GM18517 (cell line): ENCODE results near the gene KIF13A.
"Not testable (repeated sequence)": the region's sequence is repeated elsewhere in the genome, so short reads cannot be mapped to it uniquely, and the experiment has no call there.

ENCODE experiments used
- ATAC-seq: cut with Tn5 transposase; IDR thresholded peaks from one replicate; pipeline ENCODE4 v1.9.1; 2021; ENCODE audit warnings: mild to moderate bottlenecking, moderate library complexity; ENCODE audit not compliant: unreplicated experiment

KIF13A gene

DNA sequence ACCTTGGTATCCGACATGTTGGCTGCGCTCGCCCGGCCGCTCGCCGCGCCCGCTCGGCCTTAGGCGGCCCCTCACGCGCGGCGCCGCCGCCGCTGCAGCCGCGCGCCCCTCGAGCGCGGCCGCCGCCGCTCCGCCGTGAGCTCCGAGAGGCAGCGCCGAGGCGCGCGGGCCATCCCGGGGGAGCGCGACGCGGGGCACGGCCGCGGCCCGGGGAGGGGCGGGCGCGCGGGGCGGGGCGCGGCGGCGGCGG, at the start of gene KIF13A:
TSS of gene KIF13A (minus strand) at position 189 of the 250 bp plus-strand sequence. CDS start at position 17, 172 bp downstream.
- ATAC-seq: no peak

DNA sequence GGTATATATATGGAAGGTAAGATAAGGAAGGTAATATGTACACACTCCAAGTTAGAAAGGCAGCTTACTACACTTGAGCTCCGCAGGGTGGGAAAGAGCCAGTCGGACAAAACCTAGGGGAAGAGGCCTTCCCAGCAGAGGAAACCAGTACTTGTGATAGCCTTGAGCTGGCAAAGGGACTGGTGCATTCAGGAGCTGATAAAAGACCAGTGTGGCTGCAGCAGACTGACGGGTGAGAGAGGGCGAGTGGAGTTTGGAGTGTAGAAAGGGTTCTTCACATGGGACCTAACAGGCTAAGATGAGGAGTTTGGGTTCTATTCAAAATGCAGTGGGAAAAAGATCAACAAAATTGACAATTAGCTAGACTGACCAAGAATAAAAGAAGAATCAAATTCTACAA, 49.3 kb upstream of the KIF13A start:
- no peak for ATAC-seq

DNA sequence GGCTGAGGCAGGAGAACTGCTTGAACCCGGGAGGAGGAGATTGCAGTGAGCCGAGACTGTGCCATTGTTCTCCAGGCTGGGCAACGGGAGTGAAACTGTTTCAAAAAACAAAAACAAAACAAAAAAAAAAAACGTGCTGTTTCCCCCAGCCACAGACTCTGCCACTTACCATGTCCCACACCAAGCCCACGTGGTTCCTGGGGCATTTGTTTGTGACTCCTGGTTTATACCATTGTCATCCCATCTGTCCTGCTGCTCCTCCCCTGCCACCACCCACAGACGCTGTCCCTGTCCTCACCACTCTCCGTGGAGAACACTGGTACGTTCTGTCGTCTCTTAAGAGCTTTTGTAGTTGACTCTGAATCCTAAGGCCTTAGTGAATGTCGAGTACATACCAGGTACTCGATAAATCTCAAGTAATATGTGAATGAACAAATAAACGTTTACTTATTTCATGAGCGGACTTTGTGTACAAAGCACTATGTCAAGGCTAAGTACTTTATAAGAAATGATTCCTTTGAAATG, 48.0 kb upstream of the KIF13A start:
- no peak for ATAC-seq

GRCh38 chr6:18034798-18035202, 47.4 kb upstream of the KIF13A start:
- ATAC-seq: no peak

DNA sequence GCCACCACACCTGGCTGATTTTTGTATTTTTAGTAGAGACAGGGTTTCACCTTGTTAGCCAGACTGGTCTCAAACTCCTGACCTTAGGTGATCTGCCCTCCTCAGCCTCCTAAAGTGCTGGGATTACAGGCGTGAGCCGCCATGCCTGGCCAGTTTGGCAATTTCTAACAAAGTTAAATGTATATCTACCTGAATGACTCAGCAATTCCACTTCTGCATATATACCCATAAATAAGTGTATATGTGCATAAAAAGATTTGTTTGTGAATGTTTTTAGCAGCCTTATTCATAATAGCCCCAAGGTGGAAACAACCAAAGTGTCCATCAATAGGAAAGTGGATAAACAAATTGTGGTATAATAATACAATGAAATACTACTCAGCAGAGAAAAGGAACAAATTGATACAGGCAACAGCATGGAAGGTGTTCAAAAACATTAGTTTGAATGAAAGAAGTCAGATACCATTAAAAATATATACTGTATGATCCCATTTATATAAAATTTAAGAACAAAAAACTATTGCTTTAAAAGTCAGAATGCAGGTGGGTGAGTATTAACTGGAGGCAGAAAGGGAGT, 44.3 kb upstream of the KIF13A start:
- no peak for ATAC-seq

- ATAC-seq: no peak
Measured at GRCh38 chr6:18031189-18031588, 43.8 kb upstream of the KIF13A start.

- ATAC-seq: no peak
Measured at GRCh38 chr6:18028332-18028731, 40.9 kb upstream of the KIF13A start.

- no peak for ATAC-seq
Measured at GRCh38 chr6:18025596-18025995, 38.2 kb upstream of the KIF13A start.

DNA sequence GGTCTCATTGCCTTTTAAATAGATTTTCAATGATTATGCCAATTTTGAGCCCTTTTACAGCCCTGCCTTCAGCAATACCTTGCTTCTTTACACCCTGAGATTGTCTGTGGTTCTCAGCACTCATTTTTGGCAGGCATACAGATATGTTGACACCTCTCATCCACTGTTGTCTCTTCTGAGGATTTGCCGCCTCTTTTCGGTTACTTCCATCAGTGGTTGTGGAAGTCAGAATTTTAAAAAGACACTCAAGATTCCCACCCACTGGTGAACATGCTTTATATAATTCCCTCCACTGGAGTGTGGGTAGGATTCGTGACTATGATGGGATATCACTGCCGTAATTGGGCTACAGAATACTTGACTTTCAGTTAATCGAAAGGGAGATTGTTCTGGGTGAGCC, 37.4 kb upstream of the KIF13A start:
- no peak for ATAC-seq

DNA sequence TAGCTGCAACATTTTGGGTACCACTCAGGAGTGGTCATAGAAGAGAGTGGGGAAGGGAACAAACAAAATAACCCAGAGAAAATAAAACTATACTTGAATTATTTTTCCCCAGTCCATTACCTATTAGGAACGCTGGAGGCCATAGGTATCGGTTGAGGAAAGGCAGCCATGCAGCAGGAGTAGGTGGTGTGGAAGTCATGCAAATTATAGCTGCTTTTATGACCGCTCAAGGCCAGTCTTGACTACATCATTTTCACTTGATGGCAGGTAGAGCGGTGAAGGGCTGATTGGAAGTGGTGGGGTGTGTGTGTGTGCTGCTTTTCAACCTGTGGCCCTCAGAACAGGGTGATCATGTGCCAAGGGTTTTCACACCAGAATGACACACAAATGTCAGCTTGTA, 36.5 kb upstream of the KIF13A start:
- no peak for ATAC-seq

DNA sequence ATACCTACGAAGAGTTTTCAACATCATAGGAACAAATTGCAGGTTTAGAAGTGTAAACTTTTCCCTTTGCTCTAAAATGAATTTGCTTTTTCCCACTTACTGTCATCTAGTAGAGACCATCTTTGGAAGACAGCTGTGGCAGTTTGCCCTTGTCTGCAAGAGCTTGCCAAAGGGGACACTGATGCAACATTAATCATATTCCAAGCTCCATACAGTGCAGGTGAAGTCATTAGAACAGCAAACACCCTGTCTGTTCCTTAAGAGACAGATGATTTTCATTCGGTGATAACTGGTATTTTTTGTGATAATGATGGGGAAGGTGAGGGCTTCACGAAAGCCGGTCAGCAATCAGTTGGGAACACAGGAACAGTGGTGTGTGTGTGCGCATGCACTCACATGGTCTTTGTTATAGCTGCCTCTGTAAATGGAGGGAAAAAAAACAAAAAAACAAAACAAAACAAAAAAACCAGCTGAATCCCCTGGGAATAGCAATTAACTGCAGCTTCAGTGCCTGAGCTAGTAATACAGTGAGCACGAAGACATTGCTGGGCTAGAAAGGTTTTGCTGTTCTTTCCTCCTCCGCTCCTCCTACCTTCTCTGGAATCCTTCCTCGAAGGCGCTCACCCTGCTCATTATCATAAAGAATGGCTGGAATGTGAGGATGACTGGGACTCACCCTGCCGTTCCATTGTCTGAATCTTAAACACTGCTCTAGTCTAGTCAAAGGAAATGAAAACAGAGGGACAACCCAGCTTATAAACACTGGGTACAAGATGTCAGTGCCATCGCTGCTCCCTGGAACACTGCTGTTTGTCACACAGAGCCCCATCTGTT, 35.2 kb upstream of the KIF13A start:
- no peak for ATAC-seq

DNA sequence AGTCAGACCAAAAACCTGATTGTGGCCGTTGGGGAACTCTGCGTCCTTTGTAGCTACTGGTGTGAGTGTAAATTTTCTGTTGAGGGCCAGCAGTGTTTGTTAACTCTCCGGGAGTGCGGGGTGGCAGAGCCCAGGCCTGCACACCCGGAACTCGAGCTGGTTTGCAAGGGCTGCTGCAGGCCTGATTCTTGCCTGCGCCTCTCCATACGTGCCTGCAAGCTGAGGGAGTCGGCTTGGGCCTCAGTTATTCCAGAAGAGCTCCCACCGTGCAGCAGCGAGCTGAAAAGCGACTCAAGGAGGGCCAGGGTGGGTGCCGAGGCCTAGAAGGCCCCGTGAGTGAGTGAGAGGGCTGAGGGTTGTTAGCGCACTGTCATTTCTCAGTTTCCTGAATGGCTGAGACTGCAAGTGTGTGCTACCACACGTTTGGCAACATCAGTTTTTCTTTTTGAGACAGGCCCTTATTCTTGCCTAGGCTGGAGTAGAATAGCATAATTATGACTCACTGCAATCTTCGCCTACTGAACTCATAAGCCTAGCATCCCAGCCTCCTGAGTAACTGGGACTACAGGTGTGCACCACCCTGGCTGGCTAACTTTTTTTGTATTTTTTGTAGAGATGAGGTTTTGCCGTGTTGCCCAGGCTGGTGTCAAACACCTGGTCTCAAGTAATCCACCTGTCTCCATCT, 33.9 kb upstream of the KIF13A start:
- ATAC-seq: no peak

DNA sequence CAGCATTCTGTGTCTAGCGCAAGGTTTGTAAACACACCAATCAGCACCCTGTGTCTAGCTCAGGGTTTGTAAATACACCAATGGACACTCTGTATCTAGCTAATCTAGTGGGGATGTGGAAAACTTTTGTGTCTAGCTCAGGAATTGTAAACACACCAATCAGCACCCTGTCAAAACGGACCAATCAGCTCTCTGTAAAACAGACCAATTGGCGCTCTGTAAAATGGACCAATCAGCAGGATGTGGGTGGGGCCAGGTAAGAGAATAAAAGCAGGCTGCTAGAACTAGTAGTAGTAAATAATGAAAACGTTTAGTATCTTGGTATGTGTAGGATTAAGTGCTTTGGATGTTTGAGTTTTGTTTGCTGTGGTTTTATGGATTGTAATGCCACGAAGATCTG, 33.1 kb upstream of the KIF13A start:
- not testable (repeated sequence) for ATAC-seq

DNA sequence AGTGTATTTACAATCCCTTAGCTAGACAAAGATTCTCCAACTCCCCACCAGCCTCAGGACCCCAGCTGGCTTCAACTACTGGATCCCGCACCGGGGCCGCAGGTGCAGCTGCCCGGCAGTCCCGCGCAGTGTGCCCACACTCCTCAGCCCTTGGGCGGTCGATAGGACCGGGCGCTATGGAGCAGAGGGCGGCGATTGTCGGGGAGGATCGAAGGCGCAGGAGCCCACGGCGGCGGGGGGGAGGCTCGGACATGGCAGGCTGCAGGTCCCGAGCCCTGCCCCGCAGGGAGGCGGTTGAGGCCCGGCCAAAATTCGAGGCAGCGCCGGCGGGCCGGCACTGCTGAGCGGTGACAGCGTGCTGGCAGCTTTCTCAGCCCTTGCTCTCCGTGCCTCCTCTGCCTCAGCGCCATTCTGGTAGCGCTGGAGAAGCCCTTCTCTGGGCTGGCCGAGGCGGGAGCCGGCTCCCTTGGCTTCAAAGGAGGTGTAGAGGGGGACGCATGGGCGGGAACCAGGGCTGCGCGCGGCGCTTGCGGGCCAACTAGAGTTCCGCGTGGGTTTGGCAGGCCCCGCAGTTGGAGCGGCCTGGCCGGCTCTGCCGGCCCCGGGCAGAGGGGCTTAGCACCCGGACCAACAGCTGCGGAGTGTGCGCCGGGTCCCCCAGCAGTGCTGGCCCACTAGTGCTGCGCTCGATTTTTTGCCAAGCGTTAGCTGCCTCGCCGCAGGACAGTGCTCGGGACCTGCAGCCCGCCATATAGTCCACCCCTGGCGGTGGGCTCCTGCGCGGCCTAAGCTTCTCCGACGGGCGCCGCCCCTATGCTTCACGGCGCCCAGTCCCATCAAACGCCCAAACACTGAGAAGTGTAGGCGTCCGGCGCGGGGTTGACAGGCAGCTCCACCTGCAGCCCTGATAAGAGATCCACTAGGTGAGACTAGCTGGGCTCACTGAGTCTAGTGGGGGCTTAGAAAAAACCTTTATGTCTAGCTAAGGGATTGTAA, 32.4 kb upstream of the KIF13A start:
- ATAC-seq: no peak

DNA sequence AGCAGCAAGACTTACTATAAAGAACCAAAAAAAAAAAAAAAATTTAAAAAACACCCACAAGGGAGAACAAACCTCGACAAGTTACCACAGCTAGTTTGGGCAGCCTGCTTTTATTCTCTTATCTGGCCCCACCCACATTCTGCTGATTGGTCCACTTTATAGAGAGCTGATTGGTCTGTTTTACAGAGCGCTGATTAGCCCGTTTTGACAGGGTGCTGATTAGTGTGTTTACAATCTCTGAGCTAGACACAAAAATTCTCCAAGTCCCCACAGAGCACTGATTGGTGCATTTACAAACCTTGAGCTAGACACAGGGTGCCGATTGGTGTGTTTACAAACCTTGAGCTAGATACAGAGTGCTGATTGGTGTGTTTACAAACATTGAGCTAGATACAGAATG, 31.7 kb upstream of the KIF13A start:
- ATAC-seq: not testable (repeated sequence)

DNA sequence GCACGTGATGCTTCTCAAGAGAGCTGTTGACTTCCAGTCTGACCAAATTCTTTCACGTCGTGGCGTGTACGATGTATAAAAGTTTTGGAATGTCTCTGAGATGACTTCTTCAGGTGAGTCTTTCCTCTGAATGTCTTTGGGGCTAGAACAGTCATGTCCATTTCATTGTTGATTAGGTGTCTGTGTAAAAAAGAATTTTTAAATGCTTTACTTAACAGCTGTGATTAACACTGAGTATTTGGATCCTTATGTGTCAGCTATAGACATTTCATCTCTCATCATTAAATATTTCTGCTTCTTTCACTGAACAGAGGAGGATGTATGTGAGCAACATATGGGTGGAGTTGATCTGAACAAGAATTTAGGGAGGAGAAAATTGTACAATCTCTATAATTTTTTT, 29.3 kb upstream of the KIF13A start:
- no peak for ATAC-seq

DNA sequence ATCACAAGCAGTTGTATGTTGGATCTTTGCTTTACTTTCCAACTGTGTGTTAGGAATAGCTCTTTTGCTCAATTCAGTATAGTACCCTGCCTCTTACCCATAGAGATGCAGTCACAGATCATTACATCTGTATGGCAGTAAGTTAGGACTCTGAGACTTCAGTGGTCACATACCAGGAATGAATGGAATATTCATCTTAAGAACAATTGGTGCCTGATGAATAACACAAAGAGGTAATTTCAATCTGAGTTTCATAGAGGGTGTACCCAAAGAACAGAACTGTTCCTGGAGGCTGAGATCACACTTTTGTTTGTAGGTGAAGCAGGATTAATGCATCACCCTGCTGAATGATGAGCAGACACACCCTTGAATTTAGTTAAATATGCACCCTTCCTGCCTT, 28.7 kb upstream of the KIF13A start:
- ATAC-seq: no peak

- ATAC-seq: no peak
Measured at GRCh38 chr6:18011287-18011686, 23.9 kb upstream of the KIF13A start.

- not testable (repeated sequence) for ATAC-seq
Measured at GRCh38 chr6:18010540-18010939, 23.1 kb upstream of the KIF13A start.

GRCh38 chr6:18004256-18004985, 17.0 kb upstream of the KIF13A start:
- ATAC-seq: no peak
